Urinary bladder (tissue), 4 donors: ENCODE data around the gene MAB21L3. TPM values are rescaled to one million over a fixed set of nuclear protein-coding genes. Genes with fewer than 3 reads are reported as not detected.

Experiments used
- DNase-seq: peaks from one replicate; pipeline ENCODE4 v3.0.0-alpha.2; 2015; ENCODE audit errors: extremely low spot score
- H3K27ac ChIP-seq: one replicate; pipeline ENCODE4 v1.5.1; 2013; ENCODE audit warnings: low read depth, mild to moderate bottlenecking, moderate library complexity
- H3K36me3 ChIP-seq: one replicate; pipeline ENCODE4 v1.6.1; 2013; ENCODE audit warnings: mild to moderate bottlenecking, moderate library complexity; ENCODE audit not compliant: insufficient read depth
- H3K4me1 ChIP-seq: one replicate; pipeline ENCODE4 v1.6.1; 2013; ENCODE audit warnings: mild to moderate bottlenecking, moderate library complexity; ENCODE audit not compliant: insufficient read depth
- H3K4me3 ChIP-seq: one replicate; pipeline ENCODE4 v1.5.1; 2013; ENCODE audit warnings: low read depth, low read length
- WGBS: extraction: QIAGEN DNeasy Blood & Tissue Kit; methylation state at CpG from one replicate; pipeline ENCODE4 v1.1.7; 2013; 5-methylcytosine and 5-hydroxymethylcytosine counted together
- polyA plus RNA-seq: library from polyadenylated mRNA; stranded (reverse); fragments of 200-250 nt; gene quantifications from one replicate; pipeline ENCODE4 v1.2.3, GENCODE V29; 2013
- total RNA-seq: library from RNA; depleted of rRNA; stranded (reverse); fragments of >200 nt; gene quantifications from one replicate; pipeline ENCODE4 v1.2.3, GENCODE V29; 2014
- donor health status: healthy with polysubstance abuse.
- donor health status: healthy.

Gene MAB21L3
- total and polyA plus RNA-seq, 2 donors, result 0.76 to 3.2 TPM

- DNase-seq, result no peak
- no peak overlapping the region for H3K27ac ChIP-seq
- H3K4me1 ChIP-seq, result no peaks in the 10 kb centered on the region
- WGBS, result 79% methylated on average over 3 of the region's 3 CpGs
- H3K36me3 ChIP-seq, result no peaks in the 10 kb centered on the region
- no peak overlapping the region for H3K4me3 ChIP-seq
Measured at GRCh38 chr1:116119876-116120275, 8.7 kb downstream of the MAB21L3 start.

GRCh38 chr1:116122955-116123757, 12.0 kb downstream of the MAB21L3 start:
- H3K36me3 ChIP-seq, result no peaks in the 10 kb centered on the region
- 68% methylated on average over 8 of the region's 8 CpGs for WGBS
- H3K4me1 ChIP-seq, result no peaks in the 10 kb centered on the region
- H3K4me3 ChIP-seq, result no peak overlapping the region
- no peak for DNase-seq
- no peak overlapping the region for H3K27ac ChIP-seq

GRCh38 chr1:116123837-116124533, 12.8 kb downstream of the MAB21L3 start:
- DNase-seq, result no peak

GRCh38 chr1:116125758-116126157, 14.6 kb downstream of the MAB21L3 start:
- 31% methylated on average over 5 of the region's 5 CpGs for WGBS
- H3K36me3 ChIP-seq, result no peaks in the 10 kb centered on the region
- DNase-seq, result no peak

More at GRCh38 chr1:116123837-116124533, 12.8 kb downstream of the MAB21L3 start:
- Histone ChIP-seq H3K4me3 (no peak overlapping the region), H3K4me1 (no peaks in the 10 kb centered on the region), H3K36me3 (no peaks in the 10 kb centered on the region), H3K27ac (no peak overlapping the region)
- 61% methylated on average over 14 of the region's 14 CpGs for WGBS

GRCh38 chr1:116126281-116126680, 15.1 kb downstream of the MAB21L3 start:
- H3K4me1 ChIP-seq, result no peaks in the 10 kb centered on the region
- no peak overlapping the region for H3K4me3 ChIP-seq
- H3K36me3 ChIP-seq, result no peaks in the 10 kb centered on the region
- no peak for DNase-seq
- WGBS, result 40% methylated on average over 4 of the region's 4 CpGs
- H3K27ac ChIP-seq, result no peak overlapping the region

More at GRCh38 chr1:116125758-116126157, 14.6 kb downstream of the MAB21L3 start:
- Histone ChIP-seq H3K4me3 (no peak overlapping the region), H3K4me1 (no peaks in the 10 kb centered on the region), H3K27ac (no peak overlapping the region)

GRCh38 chr1:116127123-116127847, 16.1 kb downstream of the MAB21L3 start:
- no peak for DNase-seq
- 79% methylated on average over 13 of the region's 13 CpGs for WGBS
- H3K4me3 ChIP-seq, result no peak overlapping the region
- no peaks in the 10 kb centered on the region for H3K36me3 ChIP-seq
- no peak overlapping the region for H3K27ac ChIP-seq
- no peaks in the 10 kb centered on the region for H3K4me1 ChIP-seq

GRCh38 chr1:116127848-116128540, 16.8 kb downstream of the MAB21L3 start:
- no peak for DNase-seq
- 74% methylated on average over 7 of the region's 7 CpGs for whole genome bisulfite sequencing
- H3K27ac ChIP-seq, result no peak overlapping the region
- H3K4me3 ChIP-seq, result no peak overlapping the region
- no peaks in the 10 kb centered on the region for H3K4me1 ChIP-seq
- no peaks in the 10 kb centered on the region for H3K36me3 ChIP-seq

GRCh38 chr1:116128664-116129063, 17.5 kb downstream of the MAB21L3 start:
- H3K4me3 ChIP-seq, result no peak overlapping the region
- no peak overlapping the region for H3K27ac ChIP-seq
- H3K36me3 ChIP-seq, result no peaks in the 10 kb centered on the region
- no peaks in the 10 kb centered on the region for H3K4me1 ChIP-seq
- WGBS, result 88% methylated on average over 3 of the region's 3 CpGs
- DNase-seq, result no peak

GRCh38 chr1:116129537-116129936, 18.3 kb downstream of the MAB21L3 start:
- WGBS, result 87% methylated on average over 6 of the region's 6 CpGs
- Histone ChIP-seq H3K4me3 (no peak overlapping the region), H3K27ac (no peak overlapping the region), H3K4me1 (no peaks in the 10 kb centered on the region), H3K36me3 (no peaks in the 10 kb centered on the region)
- no peak for DNase-seq

GRCh38 chr1:116130356-116130755, 19.2 kb downstream of the MAB21L3 start:
- no peak overlapping the region for H3K27ac ChIP-seq
- no peaks in the 10 kb centered on the region for H3K4me1 ChIP-seq
- no peak overlapping the region for H3K4me3 ChIP-seq
- DNase-seq, result no peak
- H3K36me3 ChIP-seq, result no peaks in the 10 kb centered on the region

GRCh38 chr1:116131170-116131569, 20.0 kb downstream of the MAB21L3 start:
- Histone ChIP-seq H3K4me3 (no peak overlapping the region), H3K27ac (no peak overlapping the region), H3K4me1 (no peaks in the 10 kb centered on the region), H3K36me3 (no peaks in the 10 kb centered on the region)
- no peak for DNase-seq
- WGBS, result 94% methylated on average over 4 of the region's 4 CpGs

GRCh38 chr1:116131866-116132605, 20.8 kb downstream of the MAB21L3 start:
- no peaks in the 10 kb centered on the region for H3K4me1 ChIP-seq
- H3K36me3 ChIP-seq, result no peaks in the 10 kb centered on the region
- no peak for DNase-seq
- WGBS, result 85% methylated on average over 9 of the region's 9 CpGs
- H3K27ac ChIP-seq, result no peak overlapping the region
- no peak overlapping the region for H3K4me3 ChIP-seq
